ENCODE results near the gene SECISBP2. TPM values are rescaled to one million over a fixed set of nuclear protein-coding genes. Genes with fewer than 3 reads are reported as not detected.
"Not testable (repeated sequence)": the region's sequence is repeated elsewhere in the genome, so short reads cannot be mapped to it uniquely, and the experiment has no call there.

Gene SECISBP2, protein sequence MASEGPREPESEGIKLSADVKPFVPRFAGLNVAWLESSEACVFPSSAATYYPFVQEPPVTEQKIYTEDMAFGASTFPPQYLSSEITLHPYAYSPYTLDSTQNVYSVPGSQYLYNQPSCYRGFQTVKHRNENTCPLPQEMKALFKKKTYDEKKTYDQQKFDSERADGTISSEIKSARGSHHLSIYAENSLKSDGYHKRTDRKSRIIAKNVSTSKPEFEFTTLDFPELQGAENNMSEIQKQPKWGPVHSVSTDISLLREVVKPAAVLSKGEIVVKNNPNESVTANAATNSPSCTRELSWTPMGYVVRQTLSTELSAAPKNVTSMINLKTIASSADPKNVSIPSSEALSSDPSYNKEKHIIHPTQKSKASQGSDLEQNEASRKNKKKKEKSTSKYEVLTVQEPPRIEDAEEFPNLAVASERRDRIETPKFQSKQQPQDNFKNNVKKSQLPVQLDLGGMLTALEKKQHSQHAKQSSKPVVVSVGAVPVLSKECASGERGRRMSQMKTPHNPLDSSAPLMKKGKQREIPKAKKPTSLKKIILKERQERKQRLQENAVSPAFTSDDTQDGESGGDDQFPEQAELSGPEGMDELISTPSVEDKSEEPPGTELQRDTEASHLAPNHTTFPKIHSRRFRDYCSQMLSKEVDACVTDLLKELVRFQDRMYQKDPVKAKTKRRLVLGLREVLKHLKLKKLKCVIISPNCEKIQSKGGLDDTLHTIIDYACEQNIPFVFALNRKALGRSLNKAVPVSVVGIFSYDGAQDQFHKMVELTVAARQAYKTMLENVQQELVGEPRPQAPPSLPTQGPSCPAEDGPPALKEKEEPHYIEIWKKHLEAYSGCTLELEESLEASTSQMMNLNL
- 71.3 to 78.0 TPM (median 75.2 TPM) in 3 replicates for total RNA-seq

GRCh38 chr9:89318123-89319014, at the start of gene SECISBP2:
SECISBP2 (plus strand) TSS chr9:89318500; CDS start chr9:89318577, 77 bp downstream.
- peak; percentile 57 for TF ChIP-seq CTCF (IDR thresholded peaks at IDR 0.05; ENCODE audit: unreplicated experiment)
- DNase-seq (ENCODE audit: low spot score in 2 of 2, unreplicated experiment in 2 of 2) = peak; percentile 91 to 96
- peak within 1 kb of the TSS; percentile 80 for H3K4me3 Mint-ChIP-seq
- no peaks in the 10 kb centered on the region for H3K9me3 Mint-ChIP-seq
- no peaks in the 10 kb centered on the region for H3K27me3 Mint-ChIP-seq (ENCODE audit: low read depth)
- H3K36me3 Mint-ChIP-seq = peaks cover 15% of the 10 kb centered on the region
- peaks cover 59% of the 10 kb centered on the region for H3K4me1 Mint-ChIP-seq
- H3K27ac Mint-ChIP-seq = peak within 1 kb of the TSS; percentile 98

DNA sequence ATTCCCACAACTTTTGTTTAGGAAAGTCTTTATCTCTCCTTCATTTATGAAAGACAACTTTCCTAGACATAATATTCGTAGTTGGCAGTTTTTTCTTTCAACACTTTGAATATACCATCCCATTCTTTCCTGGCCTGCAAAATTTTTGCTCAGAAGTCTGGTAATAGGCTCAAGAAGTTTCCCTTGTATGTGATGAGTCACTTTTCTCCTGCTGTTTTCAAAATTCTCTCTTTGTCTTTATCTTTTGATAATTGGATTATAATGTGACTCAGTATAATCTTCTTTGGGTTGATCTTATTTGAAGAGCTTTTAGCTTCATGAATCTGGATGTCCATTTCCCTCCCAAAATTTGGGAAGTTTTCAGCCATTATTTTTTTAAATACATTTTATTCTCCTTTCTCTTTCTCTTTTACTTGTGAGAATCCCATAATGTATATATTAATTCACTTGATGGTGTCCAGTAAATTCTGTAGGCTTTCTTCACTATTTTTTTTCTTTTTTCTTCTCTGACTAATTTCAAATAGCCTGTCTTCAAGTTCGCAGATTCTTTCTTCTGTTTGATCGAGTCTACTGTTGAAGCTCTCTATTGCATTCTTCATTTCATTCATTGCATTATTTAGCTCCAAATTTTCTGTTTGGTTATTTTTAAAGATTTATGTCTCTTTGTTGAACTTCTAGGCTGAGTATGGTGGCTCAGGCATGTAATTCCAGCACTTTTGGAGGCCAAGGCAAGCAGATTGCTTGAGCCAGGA, 44.6 kb upstream of the SECISBP2 start:
- H3K4me3 Mint-ChIP-seq = no peak overlapping the region
- H3K4me1 Mint-ChIP-seq = no peaks in the 10 kb centered on the region
- peaks cover 53% of the 10 kb centered on the region for H3K9me3 Mint-ChIP-seq
- DNase-seq (ENCODE audit: low spot score in 2 of 2, unreplicated experiment in 2 of 2) = no peak
- H3K27ac Mint-ChIP-seq = no peak overlapping the region
- H3K27me3 Mint-ChIP-seq (ENCODE audit: low read depth) = no peaks in the 10 kb centered on the region
- peaks cover 18% of the 10 kb centered on the region for H3K36me3 Mint-ChIP-seq
- no peak for TF ChIP-seq CTCF (IDR thresholded peaks at IDR 0.05; ENCODE audit: unreplicated experiment)

GRCh38 chr9:89274838-89275237, 43.5 kb upstream of the SECISBP2 start:
- Mint-ChIP-seq H3K27me3 (ENCODE audit: low read depth) (no peaks in the 10 kb centered on the region), H3K27ac (no peak overlapping the region), H3K4me3 (no peak overlapping the region), H3K9me3 (peaks cover 48% of the 10 kb centered on the region), H3K36me3 (peaks cover 18% of the 10 kb centered on the region), H3K4me1 (no peaks in the 10 kb centered on the region)
- DNase-seq (ENCODE audit: low spot score in 2 of 2, unreplicated experiment in 2 of 2) = no peak
- no peak for TF ChIP-seq CTCF (IDR thresholded peaks at IDR 0.05; ENCODE audit: unreplicated experiment)

- Mint-ChIP-seq H3K36me3 (peaks cover 18% of the 10 kb centered on the region), H3K9me3 (peaks cover 41% of the 10 kb centered on the region)
- H3K27me3 Mint-ChIP-seq (ENCODE audit: low read depth); DNase-seq (ENCODE audit: low spot score in 2 of 2, unreplicated experiment in 2 of 2); H3K4me3 Mint-ChIP-seq; H3K27ac Mint-ChIP-seq; H3K4me1 Mint-ChIP-seq: not testable (repeated sequence)
Observed at GRCh38 chr9:89276040-89276439, 42.3 kb upstream of the SECISBP2 start.

GRCh38 chr9:89277043-89277442, 41.3 kb upstream of the SECISBP2 start:
- Mint-ChIP-seq H3K9me3 (peaks cover 36% of the 10 kb centered on the region), H3K27ac (no peak overlapping the region), H3K27me3 (ENCODE audit: low read depth) (no peaks in the 10 kb centered on the region), H3K4me3 (no peak overlapping the region), H3K4me1 (no peaks in the 10 kb centered on the region), H3K36me3 (peaks cover 18% of the 10 kb centered on the region)
- TF ChIP-seq CTCF (IDR thresholded peaks at IDR 0.05; ENCODE audit: unreplicated experiment) = no peak
- DNase-seq (ENCODE audit: low spot score in 2 of 2, unreplicated experiment in 2 of 2) = no peak

Measured in mesothelial cell of epicardium (in vitro differentiated cells).